ENCODE measurements around the gene APOL5.

- TF ChIP-seq CTCF (IDR thresholded peaks at IDR 0.05; ENCODE audit: low read length) (no peak), EZH2 (IDR thresholded peaks at IDR 0.05; ENCODE audit: borderline replicate concordance, low read length) (no peak)
Observed at GRCh38 chr22:35777335-35777975, 59.8 kb downstream of the APOL5 start.
